Activated naive CD8-positive, alpha-beta T cell treated with anti-CD3 and anti-CD28 coated beads, Interleukin-2, amount 10 ng/mL, durations not matched to agents 7 days and 5 days (primary cell): Measurements from ENCODE around the gene HRH3. TPM values are rescaled to one million over a fixed set of nuclear protein-coding genes. Genes with fewer than 3 reads are reported as not detected.

ENCODE experiments used
- ATAC-seq: fragments of 150-1000 bp; cut with Tn5 transposase; one replicate; pipeline ENCODE4 v1.10.0; 2021; ENCODE audit warnings: low read depth, moderate library complexity
- POLR2A ChIA-PET: fragments of 350-600 bp; sonication (Branson Sonifier 250); formaldehyde crosslinking; loops from one replicate; lab custom pipeline; 2021; ENCODE audit warnings: antibody characterized with exemption; lab: Charles Lee
- DNase-seq: peaks from one replicate; pipeline ENCODE4 v3.0.0; 2021
- H3K27ac Mint-ChIP-seq: one replicate; pipeline ENCODE4 v1.8.0; 2022; ENCODE audit warnings: mild to moderate bottlenecking, mixed read lengths
- H3K27me3 Mint-ChIP-seq: one replicate; pipeline ENCODE4 v1.8.0; 2022; ENCODE audit warnings: mild to moderate bottlenecking, moderate library complexity, mixed read lengths
- H3K36me3 Mint-ChIP-seq: one replicate; pipeline ENCODE4 v1.8.0; 2021; ENCODE audit warnings: mild to moderate bottlenecking, mixed read lengths
- H3K4me1 Mint-ChIP-seq: one replicate; pipeline ENCODE4 v1.8.0; 2021; ENCODE audit warnings: mixed read lengths
- H3K4me3 Mint-ChIP-seq: one replicate; pipeline ENCODE4 v1.8.0; 2022; ENCODE audit warnings: mild to moderate bottlenecking, moderate library complexity, mixed read lengths
- H3K9me3 Mint-ChIP-seq: one replicate; pipeline ENCODE4 v1.8.0; 2021; ENCODE audit warnings: mixed read lengths
- total RNA-seq, 2 experiments: library from RNA; stranded (reverse); gene quantifications; one replicate each; pipeline ENCODE4 v1.2.3, GENCODE V29; 2021

Gene HRH3
- total RNA-seq, 2 experiments from 2014 or later: not detected

DNA sequence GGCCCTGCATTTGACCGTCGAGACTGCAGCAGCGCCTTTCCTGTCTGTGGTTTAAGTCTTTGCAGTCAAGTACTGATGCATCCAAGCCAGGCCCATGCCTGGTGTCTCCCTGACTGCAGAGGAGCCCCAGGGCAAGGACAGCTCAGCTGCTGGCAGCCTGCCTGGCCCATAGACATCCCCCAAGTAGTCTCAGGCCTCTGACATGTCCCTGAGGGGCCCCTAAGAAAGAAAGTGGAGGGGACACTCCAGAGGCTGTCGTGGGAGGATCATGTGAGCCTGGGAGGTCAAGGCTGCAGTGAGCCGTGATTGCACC is 18.0 kb downstream of the HRH3 start:
- H3K27ac Mint-ChIP-seq: no peak overlapping the region

DNA sequence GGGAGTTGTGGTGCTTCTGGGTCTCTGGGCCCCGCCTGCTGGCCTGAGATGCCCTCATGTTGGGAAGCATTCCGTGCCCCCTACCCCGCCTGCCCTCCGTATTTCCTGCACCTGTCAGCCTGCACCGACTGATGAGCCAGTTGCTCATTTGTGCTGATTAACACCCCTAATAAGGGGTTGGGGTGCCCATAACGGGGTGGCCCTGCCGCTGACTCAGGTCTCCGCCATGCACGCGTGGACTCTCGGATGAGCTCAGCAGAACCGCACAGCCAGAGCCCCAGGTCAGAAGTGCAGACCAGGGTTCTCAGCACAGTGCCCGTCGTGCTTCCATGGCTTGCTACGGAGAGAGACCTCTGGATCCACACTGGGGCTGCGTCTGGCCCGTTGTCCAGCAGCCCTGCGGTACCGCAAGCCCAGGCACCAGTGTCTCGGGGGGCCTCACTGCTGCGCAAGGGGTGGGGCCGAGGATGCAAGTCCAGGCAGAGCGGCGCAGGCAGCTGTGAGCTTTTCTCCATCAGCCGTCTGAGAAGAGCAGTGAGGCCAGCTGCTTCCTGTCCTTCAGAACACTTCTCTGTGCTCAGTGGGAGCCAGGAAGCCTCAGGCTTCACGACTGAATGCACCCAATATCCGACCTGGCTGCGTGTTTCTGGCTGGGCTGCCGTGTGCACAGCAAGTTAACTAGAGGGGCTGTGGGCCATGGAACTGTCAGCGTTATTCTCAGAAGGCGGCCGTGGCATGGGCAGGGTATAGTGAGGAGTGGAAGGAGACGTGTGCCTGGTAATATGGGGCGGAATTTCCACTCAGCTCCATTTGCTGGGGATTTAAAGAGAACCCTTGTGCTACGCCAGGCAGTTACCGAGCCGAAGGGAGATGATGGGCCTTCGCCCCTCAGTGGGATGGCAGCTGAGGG is 18.6 kb downstream of the HRH3 start:
- ATAC-seq: no peak
- Mint-ChIP-seq H3K27ac (peak overlapping the region; percentile 38), H3K27me3 (no peaks in the 10 kb centered on the region), H3K36me3 (peaks cover 18% of the 10 kb centered on the region), H3K4me3 (no peak overlapping the region), H3K9me3 (no peaks in the 10 kb centered on the region), H3K4me1 (peaks cover 3% of the 10 kb centered on the region)
- POLR2A ChIA-PET: no interaction called here
- no peak for DNase-seq

More for the DNA sequence above, 18.0 kb downstream of the HRH3 start:
- no peaks in the 10 kb centered on the region for H3K9me3 Mint-ChIP-seq
- H3K4me1 Mint-ChIP-seq: peaks cover 3% of the 10 kb centered on the region
- POLR2A ChIA-PET: no interaction called here
- H3K36me3 Mint-ChIP-seq: peaks cover 18% of the 10 kb centered on the region
- no peaks in the 10 kb centered on the region for H3K27me3 Mint-ChIP-seq
- ATAC-seq: no peak
- no peak overlapping the region for H3K4me3 Mint-ChIP-seq
- no peak for DNase-seq

DNA sequence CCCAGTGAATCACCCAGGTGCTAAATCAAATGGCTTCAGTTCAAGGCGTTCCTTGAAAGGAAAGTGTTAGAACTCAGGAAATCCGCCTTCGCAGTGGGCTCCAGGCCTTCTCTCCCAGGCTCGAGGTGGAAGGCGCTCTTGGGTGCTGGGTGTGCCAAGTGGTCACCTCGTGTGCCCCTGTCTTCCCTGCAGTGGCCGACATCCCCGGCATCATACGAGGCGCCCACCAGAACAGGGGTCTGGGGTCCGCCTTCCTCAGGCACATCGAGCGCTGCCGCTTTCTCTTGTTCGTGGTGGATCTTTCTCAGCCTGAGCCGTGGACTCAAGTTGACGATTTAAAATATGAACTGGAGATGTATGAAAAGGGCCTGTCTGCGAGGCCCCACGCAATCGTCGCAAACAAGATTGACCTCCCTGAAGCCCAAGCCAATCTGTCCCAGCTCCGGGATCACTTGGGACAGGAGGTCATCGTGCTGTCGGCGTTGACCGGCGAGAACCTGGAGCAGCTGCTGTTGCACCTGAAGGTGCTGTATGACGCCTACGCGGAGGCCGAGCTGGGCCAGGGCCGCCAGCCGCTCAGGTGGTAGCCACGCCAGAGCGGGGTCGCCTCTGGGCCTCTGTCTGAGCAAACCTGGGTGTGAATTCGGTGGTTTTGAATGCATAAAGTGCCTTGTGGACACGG is 19.4 kb downstream of the HRH3 start:
- peaks cover 19% of the 10 kb centered on the region for H3K36me3 Mint-ChIP-seq
- peaks cover 3% of the 10 kb centered on the region for H3K4me1 Mint-ChIP-seq
- no peaks in the 10 kb centered on the region for H3K27me3 Mint-ChIP-seq
- POLR2A ChIA-PET: no interaction called here
- H3K4me3 Mint-ChIP-seq: no peak overlapping the region
- H3K9me3 Mint-ChIP-seq: no peaks in the 10 kb centered on the region
- DNase-seq (no peak), ATAC-seq (no peak)
- no peak overlapping the region for H3K27ac Mint-ChIP-seq

DNA sequence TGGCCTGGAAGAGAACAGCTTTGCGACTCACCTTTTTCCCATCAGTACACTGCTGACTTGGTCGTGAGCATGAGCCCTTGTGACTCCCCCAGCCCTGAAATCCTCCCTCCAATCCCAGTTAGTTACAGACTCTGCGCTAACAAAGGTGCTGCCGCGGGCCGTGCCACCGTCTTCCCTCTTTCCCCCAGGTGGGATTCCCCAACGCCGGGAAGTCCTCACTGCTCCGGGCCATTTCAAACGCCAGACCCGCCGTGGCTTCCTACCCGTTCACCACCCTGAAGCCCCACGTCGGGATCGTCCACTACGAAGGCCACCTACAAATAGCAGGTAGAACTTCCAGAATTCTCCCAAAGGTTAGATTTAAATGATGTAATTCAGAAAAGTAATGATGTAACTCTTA is 21.1 kb downstream of the HRH3 start:
- no peaks in the 10 kb centered on the region for H3K9me3 Mint-ChIP-seq
- no peaks in the 10 kb centered on the region for H3K27me3 Mint-ChIP-seq
- H3K36me3 Mint-ChIP-seq: peaks cover 22% of the 10 kb centered on the region
- no peak overlapping the region for H3K4me3 Mint-ChIP-seq
- peaks cover 3% of the 10 kb centered on the region for H3K4me1 Mint-ChIP-seq
- POLR2A ChIA-PET: interaction anchor here (0.7 kb wide), 1 partner anchor 383 kb away, joined by 3 read pairs; no protein-coding TSS in a partner anchor
- DNase-seq (no peak), ATAC-seq (no peak)
- no peak overlapping the region for H3K27ac Mint-ChIP-seq

DNA sequence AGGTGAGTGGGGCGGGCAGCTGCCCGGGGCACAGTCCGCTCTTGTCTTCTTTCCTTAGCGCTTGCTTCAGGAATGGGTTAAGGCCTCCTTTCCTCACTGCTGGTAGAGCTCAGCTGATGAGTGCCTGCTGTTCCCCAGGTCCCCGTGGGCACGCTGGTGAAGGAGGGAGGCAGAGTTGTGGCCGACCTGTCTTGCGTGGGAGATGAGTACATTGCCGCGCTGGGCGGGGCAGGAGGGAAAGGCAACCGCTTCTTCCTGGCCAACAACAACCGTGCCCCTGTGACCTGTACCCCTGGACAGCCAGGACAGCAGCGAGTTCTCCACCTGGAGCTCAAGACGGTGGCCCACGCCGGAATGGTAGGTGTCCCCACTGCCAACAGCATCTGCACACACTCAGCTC is 21.6 kb downstream of the HRH3 start:
- POLR2A ChIA-PET: no interaction called here
- H3K4me3 Mint-ChIP-seq: no peak overlapping the region
- peaks cover 3% of the 10 kb centered on the region for H3K4me1 Mint-ChIP-seq
- H3K27ac Mint-ChIP-seq: no peak overlapping the region
- ATAC-seq (no peak), DNase-seq (no peak)
- H3K9me3 Mint-ChIP-seq: no peaks in the 10 kb centered on the region
- H3K36me3 Mint-ChIP-seq: peaks cover 22% of the 10 kb centered on the region
- no peaks in the 10 kb centered on the region for H3K27me3 Mint-ChIP-seq

DNA sequence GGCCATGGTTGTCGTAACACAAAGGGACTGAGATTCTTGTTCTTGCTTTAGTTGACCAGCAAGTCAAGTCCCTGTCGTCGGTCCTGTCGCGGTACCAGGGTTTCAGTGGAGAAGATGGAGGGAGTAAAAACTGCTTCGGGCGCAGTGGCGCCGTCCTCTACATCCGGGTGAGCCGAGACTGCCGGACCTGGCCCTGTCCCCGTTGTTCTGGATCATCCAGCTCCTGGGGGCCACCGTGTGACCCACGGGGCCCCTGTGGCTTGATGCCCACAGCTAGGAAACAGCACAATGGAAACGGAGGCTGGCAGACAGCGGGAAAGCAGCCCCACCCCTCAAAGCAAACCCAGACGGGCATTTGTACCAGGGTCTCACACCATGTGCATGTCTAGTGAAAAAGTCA is 22.3 kb downstream of the HRH3 start:
- peaks cover 18% of the 10 kb centered on the region for H3K36me3 Mint-ChIP-seq
- H3K4me3 Mint-ChIP-seq: no peak overlapping the region
- no peak for DNase-seq
- H3K9me3 Mint-ChIP-seq: no peaks in the 10 kb centered on the region
- POLR2A ChIA-PET: no interaction called here
- peaks cover 3% of the 10 kb centered on the region for H3K4me1 Mint-ChIP-seq
- H3K27ac Mint-ChIP-seq: no peak overlapping the region
- no peaks in the 10 kb centered on the region for H3K27me3 Mint-ChIP-seq
- no peak for ATAC-seq

DNA sequence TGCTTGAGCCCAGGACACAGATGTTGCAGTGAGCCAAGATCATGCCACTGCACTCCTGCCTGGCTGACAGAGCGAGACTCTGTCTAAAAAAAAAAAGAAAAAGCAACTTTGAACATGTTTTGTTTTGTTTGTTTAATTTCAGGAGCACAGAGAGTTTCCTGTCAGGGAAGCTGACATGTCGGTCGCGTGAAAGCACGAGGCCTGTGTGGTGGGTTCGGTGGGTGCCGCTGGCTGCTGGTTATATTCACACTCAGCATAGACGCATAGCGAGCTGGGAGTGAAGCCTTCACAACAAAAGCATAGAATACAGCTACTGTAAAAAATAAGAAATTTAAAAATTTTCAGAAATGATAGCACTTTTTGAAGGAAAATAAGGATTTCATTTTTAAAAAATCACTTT is 22.8 kb downstream of the HRH3 start:
- ATAC-seq: no peak
- Mint-ChIP-seq H3K27me3 (no peaks in the 10 kb centered on the region), H3K4me1 (peaks cover 3% of the 10 kb centered on the region), H3K36me3 (peaks cover 18% of the 10 kb centered on the region), H3K9me3 (no peaks in the 10 kb centered on the region), H3K4me3 (no peak overlapping the region), H3K27ac (no peak overlapping the region)
- POLR2A ChIA-PET: no interaction called here
- no peak for DNase-seq

DNA sequence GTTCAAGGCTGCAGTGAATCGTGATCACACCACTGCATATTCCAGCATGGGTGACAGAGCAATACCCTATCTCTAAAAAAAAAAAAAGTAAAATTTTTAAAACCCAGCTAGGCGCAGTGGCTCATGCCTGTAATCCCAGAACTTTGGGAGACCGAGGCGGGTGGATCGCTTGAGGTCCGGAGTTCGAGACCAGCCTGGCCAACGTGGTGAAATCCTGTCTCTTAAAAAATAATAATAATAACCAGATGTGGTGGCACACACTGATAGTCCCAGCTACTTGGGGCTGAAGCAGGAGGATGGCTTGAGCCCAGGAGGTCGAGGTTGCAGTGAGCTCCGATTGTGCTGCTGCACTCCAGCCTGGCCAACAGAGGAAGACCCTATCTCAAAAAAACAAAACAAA is 23.8 kb downstream of the HRH3 start:
- POLR2A ChIA-PET: interaction anchor here (0.7 kb wide), 1 partner anchor 83 kb away, joined by 3 read pairs; no protein-coding TSS in a partner anchor
- ATAC-seq (no peak), DNase-seq (no peak)
- Mint-ChIP-seq H3K27me3 (no peaks in the 10 kb centered on the region), H3K4me3 (no peak overlapping the region), H3K4me1 (peaks cover 1% of the 10 kb centered on the region), H3K9me3 (no peaks in the 10 kb centered on the region), H3K36me3 (peaks cover 18% of the 10 kb centered on the region), H3K27ac (no peak overlapping the region)

DNA sequence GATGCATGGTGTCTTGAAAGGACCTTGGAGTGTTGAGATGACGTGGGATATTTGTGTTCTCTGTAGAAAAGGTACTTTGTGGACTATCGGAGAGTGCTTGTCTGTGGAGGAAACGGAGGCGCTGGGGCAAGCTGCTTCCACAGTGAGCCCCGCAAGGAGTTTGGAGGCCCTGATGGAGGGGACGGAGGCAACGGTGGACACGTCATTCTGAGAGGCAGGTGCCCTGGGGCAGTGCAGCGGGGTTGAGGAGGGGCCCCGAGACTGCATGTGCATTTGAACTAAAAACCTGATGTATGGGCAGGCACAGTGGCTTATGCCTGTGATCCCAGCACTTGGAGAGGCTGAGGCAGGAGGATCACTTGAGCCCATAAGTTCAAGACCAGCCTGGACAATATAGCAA is 24.3 kb downstream of the HRH3 start:
- H3K27me3 Mint-ChIP-seq: no peaks in the 10 kb centered on the region

DNA sequence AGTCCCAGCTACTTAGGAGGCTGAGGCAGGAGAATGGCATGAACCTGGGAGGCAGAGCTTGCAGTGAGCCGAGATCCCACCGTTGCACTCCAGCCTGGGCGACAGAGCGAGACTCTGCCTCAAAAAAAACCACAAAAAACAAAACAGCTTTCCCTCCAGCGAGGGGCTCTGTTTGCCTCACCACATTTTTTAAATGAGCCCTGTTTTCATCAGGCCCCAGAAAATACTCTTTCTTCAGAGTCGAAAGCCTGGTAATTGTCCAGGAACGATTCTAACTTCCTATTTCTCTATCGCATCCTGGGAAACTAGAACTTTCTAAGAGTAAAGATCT is 25.0 kb downstream of the HRH3 start:
- Mint-ChIP-seq H3K27me3 (no peaks in the 10 kb centered on the region), H3K4me3 (no peak overlapping the region), H3K9me3 (no peaks in the 10 kb centered on the region), H3K4me1 (peaks cover 3% of the 10 kb centered on the region), H3K27ac (no peak overlapping the region), H3K36me3 (peaks cover 16% of the 10 kb centered on the region)
- POLR2A ChIA-PET: no interaction called here
- no peak for DNase-seq
- ATAC-seq: no peak

More for the DNA sequence above, 24.3 kb downstream of the HRH3 start:
- DNase-seq (no peak), ATAC-seq (no peak)
- H3K4me1 Mint-ChIP-seq: peaks cover 1% of the 10 kb centered on the region
- POLR2A ChIA-PET: no interaction called here
- peaks cover 18% of the 10 kb centered on the region for H3K36me3 Mint-ChIP-seq
- no peak overlapping the region for H3K27ac Mint-ChIP-seq
- no peak overlapping the region for H3K4me3 Mint-ChIP-seq
- no peaks in the 10 kb centered on the region for H3K9me3 Mint-ChIP-seq

DNA sequence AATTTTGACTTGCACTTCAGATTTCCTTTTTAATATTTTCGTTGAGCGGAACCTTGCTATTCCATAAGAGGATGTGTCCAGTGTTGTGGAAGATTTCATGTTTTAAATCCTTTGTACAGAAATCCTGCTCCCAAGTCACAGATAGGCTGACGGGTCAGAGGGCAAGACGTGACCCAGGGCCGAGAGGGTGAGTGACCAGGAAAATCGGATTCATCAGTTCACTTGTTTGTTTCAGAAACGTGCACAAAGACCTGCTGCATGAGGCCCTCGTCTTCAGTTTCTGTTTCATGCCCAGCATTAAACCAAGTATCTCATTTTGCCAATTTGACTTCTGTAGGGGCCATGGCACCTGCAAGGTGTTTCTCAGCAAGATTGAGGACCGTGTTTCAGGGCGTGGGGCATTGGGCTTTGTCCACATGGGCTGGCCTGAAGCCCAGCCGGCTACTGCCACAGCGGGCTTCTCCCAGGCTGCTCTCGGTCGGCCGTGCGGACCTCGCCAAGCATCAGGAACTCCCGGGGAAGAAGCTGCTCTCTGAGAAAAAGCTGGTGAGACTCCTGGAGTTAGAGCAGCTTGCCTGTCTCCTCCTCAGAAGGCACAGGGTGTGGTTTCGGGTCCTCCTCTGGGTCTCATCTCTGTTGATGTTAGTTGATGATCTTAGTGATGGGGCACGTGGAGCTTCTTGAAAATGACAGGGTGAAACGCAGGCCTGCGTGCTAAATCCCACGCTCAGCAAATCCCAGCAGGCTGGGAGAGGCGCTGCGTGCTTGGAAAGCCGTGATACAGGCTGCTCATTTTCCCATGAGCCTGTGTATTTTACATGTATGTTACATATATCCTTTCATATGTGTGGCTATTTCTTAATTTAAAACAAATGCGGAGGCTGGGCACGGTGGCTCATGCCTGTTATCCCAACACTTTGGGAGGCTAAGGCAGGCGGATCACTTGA is 26.7 kb downstream of the HRH3 start:
- H3K4me3 Mint-ChIP-seq: no peak overlapping the region
- ATAC-seq (no peak), DNase-seq (no peak)
- POLR2A ChIA-PET: no interaction called here
- no peaks in the 10 kb centered on the region for H3K9me3 Mint-ChIP-seq
- peaks cover 5% of the 10 kb centered on the region for H3K4me1 Mint-ChIP-seq
- no peak overlapping the region for H3K27ac Mint-ChIP-seq
- H3K27me3 Mint-ChIP-seq: no peaks in the 10 kb centered on the region
- H3K36me3 Mint-ChIP-seq: peaks cover 7% of the 10 kb centered on the region

DNA sequence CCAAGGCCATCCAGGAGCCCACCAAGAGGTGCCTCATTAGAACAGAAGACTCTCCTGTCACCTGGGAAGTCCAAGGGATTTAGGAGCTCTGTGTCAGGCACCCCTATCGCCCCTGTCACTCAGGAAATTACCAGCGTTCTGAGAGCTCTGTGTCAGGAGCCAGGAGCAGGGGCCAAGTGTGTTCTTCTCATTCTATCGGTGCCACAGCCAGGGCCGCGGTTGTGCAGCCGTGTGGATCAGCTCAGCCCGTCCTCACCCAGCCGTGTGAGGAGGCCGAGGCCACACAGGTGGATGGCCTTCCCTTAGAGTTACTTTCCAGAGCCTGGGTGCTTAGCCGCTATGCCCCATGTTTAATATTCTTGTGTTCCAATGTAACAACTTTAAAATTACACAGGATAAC is 27.4 kb downstream of the HRH3 start:
- H3K27me3 Mint-ChIP-seq: no peaks in the 10 kb centered on the region
- H3K4me1 Mint-ChIP-seq: peaks cover 7% of the 10 kb centered on the region
- POLR2A ChIA-PET: no interaction called here
- DNase-seq (no peak), ATAC-seq (no peak)
- H3K9me3 Mint-ChIP-seq: no peaks in the 10 kb centered on the region
- no peak overlapping the region for H3K27ac Mint-ChIP-seq
- peaks cover 7% of the 10 kb centered on the region for H3K36me3 Mint-ChIP-seq
- no peak overlapping the region for H3K4me3 Mint-ChIP-seq

DNA sequence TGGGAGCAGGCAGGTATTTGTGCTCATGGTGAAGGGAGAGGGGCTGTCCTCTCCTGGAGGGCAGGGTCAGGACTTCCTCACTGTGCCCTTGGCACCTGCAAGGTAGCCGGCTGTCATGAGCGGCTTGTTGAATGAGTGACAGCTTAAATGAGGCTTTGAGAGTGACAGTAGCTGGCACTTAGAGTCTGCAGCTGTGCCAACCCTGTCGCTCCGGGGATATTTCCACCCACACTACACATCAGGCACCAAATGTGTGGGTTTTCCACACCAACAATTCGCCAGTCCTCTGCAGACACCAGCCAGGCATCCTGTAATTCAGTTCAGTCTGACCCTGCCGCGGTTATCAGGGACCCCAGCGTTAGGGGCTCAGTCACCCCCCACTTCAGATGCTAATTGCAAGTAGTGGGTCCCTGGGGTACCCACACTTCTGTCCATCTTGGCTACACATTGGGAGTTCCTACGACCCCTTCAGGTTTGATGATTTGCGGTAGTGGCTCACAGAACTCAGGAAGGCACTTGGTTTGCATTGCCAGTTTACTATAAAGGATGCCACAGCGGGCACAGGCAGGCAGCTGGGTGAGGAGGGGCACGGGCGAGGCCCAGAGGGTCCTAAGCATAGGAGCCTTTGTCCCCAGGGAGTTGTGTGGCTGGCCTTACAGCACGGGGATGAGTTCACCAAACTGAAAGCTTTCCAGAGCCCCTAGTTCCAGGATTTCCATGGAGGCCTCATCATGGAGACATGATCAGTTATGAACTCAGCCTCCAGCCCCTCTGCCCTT is 28.1 kb downstream of the HRH3 start:
- Mint-ChIP-seq H3K27me3 (no peaks in the 10 kb centered on the region), H3K36me3 (peaks cover 7% of the 10 kb centered on the region), H3K9me3 (no peaks in the 10 kb centered on the region), H3K27ac (no peak overlapping the region), H3K4me3 (no peak overlapping the region), H3K4me1 (peaks cover 12% of the 10 kb centered on the region)
- POLR2A ChIA-PET: no interaction called here
- no peak for DNase-seq
- ATAC-seq: no peak
